Activated CD4-positive, alpha-beta T cell treated with anti-CD3 and anti-CD28 coated beads, Interleukin-2, amount 50 U/mL, for 24 hours (primary cell): Measurements from ENCODE around the gene TAGAP.

Experiments used
- DNase-seq, 2 donors: peaks; one replicate each; pipeline ENCODE4 v3.0.0-alpha.2; 2020; ENCODE audit warnings: low read depth in 1 of 2, low spot score in 1 of 2

TAGAP gene, protein sequence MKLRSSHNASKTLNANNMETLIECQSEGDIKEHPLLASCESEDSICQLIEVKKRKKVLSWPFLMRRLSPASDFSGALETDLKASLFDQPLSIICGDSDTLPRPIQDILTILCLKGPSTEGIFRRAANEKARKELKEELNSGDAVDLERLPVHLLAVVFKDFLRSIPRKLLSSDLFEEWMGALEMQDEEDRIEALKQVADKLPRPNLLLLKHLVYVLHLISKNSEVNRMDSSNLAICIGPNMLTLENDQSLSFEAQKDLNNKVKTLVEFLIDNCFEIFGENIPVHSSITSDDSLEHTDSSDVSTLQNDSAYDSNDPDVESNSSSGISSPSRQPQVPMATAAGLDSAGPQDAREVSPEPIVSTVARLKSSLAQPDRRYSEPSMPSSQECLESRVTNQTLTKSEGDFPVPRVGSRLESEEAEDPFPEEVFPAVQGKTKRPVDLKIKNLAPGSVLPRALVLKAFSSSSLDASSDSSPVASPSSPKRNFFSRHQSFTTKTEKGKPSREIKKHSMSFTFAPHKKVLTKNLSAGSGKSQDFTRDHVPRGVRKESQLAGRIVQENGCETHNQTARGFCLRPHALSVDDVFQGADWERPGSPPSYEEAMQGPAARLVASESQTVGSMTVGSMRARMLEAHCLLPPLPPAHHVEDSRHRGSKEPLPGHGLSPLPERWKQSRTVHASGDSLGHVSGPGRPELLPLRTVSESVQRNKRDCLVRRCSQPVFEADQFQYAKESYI

GRCh38 chr6:159044899-159045727 is at the start of gene TAGAP:
TAGAP (minus strand) TSS chr6:159044991; CDS start chr6:159044146, 845 bp downstream.
- DNase-seq, result peak; percentile 60 to 88

DNA sequence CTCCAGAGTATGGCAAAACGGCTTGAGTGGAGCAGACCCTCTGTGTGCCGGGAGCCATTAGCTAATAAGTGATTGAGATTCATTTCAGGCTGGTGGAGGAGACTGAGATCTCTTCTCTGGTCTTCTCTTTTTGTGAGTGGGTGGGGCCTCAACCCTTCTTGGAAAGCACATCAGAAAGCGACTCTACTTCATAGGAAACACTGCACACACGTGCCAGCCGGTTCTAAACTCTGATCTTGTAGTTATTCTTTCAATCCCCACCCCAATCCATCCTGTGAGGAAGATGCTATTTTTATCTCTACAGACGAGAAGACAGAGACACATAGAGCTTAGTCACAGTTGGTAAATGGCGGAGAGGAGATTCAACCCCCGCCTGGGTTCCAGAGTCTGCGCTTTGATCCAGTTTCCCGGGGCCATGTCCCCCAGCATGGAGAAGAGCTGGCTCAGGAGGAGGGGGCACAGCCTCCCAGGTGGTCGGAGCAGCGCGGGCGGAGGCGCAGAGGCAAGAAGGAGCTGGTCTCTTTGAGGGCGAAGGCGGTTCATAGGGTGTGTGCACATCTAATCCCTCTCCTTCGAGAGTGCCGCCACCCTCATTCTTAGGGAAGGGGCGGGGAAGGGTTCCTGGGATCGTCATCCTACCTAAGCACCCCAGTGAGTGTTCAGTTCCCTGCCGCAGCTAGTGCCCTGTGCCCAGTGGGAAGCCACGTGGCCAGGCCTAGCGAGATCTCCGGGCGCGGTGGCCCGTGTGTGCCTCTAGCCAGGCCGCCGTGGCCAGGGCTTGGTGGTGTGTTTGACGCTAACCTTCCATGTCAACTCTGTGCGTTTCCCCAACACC is 49.0 kb upstream of the TAGAP start:
- no peak for DNase-seq

- DNase-seq, result no peak
Observed at GRCh38 chr6:159092631-159093030, 47.8 kb upstream of the TAGAP start.

DNA sequence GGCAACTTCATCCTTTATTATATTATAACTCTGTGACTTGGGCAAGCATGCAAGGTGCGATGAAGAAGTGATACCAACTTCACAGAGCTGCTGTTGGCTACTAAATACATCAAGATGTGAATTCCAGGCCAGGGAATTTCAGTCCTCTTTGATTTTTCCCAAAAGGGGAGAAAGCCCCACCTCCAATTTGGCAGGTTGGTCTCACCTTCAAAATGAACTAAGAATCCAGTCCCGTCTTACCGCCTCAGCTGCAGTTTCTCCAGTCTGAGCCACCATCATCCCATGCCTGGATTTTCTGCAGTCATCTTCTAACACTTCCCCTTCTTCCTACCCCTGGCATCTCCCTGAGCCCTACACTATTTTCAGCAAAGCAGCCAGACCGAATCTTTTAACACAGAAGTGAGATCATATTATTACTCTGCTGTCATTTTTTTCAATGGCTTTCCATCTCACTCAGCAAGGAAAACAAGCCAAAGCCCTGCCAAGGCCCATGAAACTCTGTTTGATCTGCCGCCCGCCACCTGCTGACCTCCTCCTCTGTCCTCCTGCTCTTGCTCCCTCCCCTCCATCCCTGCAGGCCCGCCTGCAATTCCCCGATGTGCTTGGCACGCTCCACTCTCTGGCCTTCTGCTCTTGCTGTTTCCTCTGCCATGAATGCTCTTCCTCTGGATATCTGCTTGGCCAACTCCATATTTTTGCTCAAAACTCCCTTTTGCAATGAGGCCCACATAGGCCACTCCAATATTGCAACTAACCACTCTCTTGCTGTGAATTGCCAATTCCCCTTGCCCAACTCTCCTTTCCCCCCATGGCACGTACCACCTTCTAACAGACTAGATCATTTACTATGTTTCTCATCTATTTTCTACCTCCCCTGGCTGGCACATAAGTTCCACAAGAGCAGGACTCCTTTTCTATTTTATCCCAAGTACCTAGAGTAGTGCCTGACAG is 46.0 kb upstream of the TAGAP start:
- no peak for DNase-seq

DNA sequence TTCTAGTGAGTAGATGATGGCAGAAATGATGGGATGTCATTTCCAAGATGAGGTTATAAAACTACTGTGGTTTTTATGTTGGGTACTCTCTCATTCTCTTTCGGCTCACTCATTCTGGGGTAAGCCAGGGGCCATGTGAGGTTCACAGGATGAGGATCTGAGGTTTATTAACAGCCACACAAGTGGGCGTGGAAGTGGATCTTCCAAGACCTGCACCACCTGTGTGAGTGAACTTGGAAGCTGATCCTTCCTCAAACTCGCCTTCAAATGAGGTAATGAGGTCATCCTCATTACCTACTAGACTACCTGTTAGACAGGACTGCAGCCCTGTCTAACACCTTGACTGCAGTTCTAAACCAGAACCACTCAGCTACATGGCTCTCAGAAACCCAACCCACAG is 45.1 kb upstream of the TAGAP start:
- no peak for DNase-seq

DNA sequence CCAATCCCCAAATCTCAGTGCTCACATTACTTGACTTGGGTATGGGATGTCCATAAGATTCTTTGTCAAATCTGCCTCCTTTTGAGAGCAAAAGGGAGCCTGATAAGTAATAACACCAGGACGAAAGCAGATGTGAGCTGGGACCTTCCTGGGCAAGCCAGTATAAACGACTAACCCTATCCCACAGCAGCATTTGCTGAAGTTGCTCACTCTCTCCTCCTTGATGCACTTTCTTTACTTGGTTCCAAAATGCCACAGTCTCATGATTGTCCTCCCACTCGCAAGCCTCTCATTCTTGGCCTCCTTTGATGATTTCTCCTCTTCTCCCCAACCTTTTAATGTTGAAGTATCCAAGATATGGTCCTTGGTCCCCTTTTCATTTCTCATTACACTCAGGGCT is 44.7 kb upstream of the TAGAP start:
- DNase-seq, result no peak

DNA sequence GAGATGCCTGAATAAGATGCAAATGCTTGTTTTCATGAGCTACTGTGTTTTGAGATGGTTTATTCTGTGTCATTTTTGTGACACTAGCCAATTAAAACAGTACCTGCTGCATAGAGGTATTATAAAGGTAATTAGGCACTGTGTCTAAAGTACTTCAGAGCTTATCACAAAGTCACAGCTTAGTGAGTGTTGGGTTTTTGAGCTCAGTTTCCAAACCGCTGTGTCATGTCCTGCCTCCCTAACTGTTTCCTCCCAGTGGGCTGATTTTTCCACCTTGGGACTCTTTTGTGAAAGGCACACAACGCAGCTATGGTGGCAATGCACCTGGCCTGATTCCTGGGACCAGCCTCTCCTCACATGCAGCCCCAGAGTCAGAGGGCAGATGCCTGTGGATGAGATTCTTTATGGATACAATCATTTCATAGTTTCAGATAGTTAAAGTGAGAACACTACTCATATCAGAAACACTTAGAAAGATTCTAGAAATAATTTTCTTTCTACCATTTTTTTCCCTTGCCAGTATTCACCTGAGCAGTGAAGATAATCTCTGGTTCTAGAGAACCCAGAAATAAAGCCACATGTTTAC is 41.3 kb upstream of the TAGAP start:
- DNase-seq, result no peak

DNA sequence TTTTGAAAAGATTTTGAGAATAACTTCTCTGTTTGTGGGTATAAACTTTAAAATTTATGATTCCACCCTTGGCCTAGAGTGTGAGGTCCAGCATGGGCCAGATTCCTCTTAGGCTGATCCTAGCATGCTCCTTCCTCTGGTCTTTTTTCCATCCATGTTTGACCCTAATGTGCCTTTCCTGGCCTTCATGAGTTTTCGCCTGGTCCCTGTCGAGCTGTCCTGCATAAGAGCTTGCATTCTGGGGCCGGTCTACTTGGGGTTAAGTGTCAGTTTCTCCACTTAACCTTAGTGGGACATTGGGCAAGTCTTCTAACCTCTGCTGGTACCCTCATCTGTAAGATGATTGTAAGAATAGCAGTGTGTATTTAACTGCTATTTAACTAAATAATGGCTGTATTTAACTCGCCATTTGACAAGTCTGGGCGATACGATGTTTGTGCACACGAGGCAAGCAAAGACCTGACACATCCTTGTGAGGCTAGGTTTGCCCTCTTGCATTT is 40.7 kb upstream of the TAGAP start:
- no peak for DNase-seq

- DNase-seq, result no peak
Observed at GRCh38 chr6:159084493-159085091, 39.8 kb upstream of the TAGAP start.

- DNase-seq, result no peak
Observed at GRCh38 chr6:159083146-159083545, 38.4 kb upstream of the TAGAP start.

- DNase-seq, result no peak
Observed at GRCh38 chr6:159082039-159082815, 37.4 kb upstream of the TAGAP start.

DNA sequence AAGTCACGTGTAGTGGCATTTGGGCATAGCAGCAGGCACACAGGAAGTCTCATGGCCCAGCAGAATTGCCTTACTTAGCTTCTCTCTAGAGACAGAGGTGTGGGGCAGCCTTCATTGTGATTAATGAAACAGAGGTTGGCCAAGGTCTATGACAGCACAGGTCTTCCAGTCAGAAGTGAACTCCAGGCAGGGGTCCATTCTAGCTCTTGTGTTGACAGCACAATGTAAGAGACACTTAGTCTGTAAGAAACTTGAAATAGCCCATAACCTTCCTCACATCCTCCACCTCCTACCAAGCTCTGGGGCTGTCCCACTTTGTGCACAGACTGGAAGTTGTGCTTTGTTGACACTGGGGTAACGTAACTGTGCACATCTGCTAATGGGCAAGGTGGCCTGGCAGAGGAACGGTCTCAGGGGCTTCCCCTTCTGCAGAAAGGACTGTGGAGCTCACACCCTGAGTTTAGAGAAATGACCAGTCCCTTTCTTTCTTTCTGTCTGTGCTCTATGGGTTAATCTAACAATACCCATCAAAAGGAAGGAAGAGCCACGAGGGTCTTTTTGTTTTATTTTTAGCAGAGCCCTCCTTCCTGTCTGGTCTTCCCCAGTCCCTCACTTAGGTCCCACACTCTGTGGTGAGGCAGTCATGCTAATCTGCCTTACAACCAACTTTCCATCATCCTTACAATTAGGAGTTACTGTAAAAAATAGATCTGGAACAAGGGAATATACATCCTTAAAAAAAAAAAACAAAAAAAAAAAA is 35.6 kb upstream of the TAGAP start:
- DNase-seq, result no peak

DNA sequence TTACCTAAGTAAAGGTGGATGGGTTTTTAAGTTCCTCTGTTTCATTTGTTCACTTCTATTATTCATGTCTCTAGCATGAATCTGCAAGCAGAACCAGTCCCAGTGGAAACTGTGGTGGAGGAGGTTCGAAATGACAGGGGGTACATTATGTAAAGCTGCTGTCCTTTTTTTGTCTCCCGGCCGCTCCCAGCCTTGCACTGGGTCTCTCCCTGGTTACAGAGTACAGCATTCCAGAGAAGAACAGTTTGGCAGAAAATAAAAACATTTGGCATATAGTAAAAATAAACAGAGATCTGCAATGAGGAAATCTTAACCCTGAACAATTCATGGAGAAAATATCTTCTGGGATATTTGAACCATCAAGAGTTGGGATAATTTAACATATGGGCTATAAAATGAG is 34.6 kb upstream of the TAGAP start:
- DNase-seq, result no peak

- DNase-seq, result no peak
Observed at GRCh38 chr6:159077123-159077522, 32.3 kb upstream of the TAGAP start.

DNA sequence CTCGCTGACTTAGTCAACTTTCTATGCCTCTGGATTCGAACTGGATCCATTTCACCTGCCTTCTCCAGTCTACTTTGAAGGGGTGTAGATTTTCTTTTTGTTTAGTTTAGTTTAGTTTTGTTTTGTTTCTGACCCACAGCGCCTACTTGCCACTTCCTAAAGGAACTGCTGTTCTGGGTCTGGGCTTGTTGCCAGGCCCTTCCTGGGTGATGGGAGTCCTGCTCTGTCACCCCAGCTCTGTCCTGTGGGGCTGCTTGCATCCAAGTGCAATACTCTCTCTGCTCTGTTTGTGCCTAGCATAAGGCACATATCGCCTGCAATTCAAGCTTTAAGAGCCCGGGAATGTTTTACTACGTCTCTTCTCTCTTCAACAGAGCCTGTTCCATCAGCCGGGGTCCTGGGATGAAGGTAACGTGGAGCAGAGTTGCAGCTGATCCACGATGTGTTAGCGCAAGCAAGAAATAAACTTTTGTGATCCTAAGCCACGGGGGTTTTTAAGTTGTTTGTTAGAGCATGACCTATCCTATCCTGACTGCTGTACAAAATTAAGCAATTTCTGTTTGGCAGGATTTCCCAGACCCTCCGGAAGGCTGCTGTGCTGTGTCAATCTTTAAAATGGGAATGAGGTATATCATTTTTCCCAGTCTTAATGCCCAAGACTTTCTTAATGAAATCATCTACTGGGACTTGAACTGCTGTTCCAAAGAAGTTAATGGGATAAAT is 30.9 kb upstream of the TAGAP start:
- no peak for DNase-seq

- no peak for DNase-seq
Observed at GRCh38 chr6:159074876-159075275, 30.1 kb upstream of the TAGAP start.
